Smooth muscle cell of the coronary artery (primary cell): ENCODE results near the gene KIF26B. TPM values are rescaled to one million over a fixed set of nuclear protein-coding genes. Genes with fewer than 3 reads are reported as not detected.

Experiments
- total RNA-seq: library from RNA; depleted of rRNA; stranded (reverse); fragments of >200 nt; gene quantifications from 2 replicates; pipeline ENCODE4 v1.2.3, GENCODE V29; 2014; ENCODE audit warnings: low replicate concordance

Gene KIF26B
- 4.4 and 10.6 TPM in 2 replicates for total RNA-seq

DNA sequence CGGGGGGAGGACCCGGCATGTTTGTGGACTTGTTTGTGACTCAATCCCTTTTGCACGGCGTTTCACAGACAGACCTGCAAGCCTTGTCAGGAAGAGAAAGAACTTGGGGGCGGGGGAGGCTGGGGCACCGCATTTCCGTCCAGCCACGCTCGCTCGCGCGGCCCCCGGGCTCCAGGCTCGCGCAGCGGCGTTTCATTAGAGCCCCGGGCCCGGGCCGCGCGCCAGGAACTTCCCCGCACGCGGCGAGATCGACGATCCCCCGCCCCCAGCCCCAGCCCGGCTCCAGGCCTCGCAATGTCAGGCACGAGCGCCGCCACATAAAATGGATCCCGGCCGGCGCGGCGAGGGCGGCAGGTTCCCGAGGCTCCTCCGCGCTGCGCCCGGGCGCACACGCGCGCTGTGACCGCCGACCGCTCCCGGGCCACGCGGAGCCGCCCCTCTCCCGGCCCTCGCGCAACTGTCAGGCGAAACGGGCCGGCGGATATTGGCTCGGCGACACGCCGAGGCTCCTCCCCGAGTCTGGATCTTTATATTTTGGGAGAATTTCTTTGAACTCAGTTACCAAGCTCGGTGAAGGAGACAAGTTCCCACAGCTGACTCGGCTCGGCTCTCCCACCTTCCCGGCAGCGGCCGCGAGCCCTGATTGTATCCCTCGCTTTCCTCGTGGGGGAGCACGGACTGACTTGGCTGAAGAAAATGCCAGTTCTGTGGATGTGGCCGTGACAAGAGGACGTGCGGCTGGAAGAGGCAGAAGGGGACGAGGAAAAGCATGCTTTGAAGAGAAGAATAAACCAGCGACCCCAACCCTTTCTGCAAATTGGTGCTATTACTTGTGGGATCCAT, at the start of gene KIF26B:
TSS of gene KIF26B (plus strand) at position 557 of the 843 bp plus-strand sequence. CDS start 440 bp downstream, outside the sequence.

